ENCODE results near the gene PSMC1. TPM values are rescaled to one million over a fixed set of nuclear protein-coding genes. Genes with fewer than 3 reads are reported as not detected.

Gene PSMC1
- total RNA-seq, 1 experiment from 2014 or later: 132 TPM

DNA sequence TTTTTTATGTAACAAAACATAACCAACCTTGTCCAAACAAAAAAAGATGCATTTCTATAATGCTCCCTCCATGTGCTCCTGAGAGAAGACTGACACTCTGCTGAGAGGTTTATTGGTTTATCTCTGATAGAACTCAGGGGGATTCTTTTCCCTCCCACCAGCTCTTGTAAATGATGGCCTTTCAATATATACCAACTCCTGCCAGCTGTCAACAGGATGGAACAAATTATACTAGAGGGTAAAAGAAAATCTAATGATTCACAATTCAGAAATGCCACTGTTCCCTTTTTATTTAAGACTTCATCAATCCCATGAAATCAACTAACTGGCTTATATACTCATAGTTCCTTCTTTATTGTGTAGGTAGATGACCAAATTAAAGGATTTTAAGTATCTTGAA is 25.4 kb downstream of the PSMC1 start:
- H3K4me2 ChIP-seq (ENCODE audit: low read length): no peak overlapping the region
- intact Hi-C loops (cut with micrococcal nuclease): no loop called here
- no peaks in the 10 kb centered on the region for H3K27me3 ChIP-seq (ENCODE audit: insufficient read depth, low read length)
- H3K9ac ChIP-seq (ENCODE audit: low read length): no peak overlapping the region
- no peaks in the 10 kb centered on the region for H4K20me1 ChIP-seq (ENCODE audit: insufficient read depth)
- no peaks in the 10 kb centered on the region for H3K9me3 ChIP-seq (ENCODE audit: control insufficient read depth in 1 of 2, insufficient read depth in 1 of 2, low read depth in 1 of 2, low read length in 2 of 2)
- H3K79me2 ChIP-seq (ENCODE audit: insufficient read depth, low read length): no peaks in the 10 kb centered on the region
- DNase-seq (ENCODE audit: low read depth, low spot score): no peak
- TF ChIP-seq SP1 (IDR thresholded peaks at IDR 0.05; ENCODE audit: low read depth): no peak
- no peak for TF ChIP-seq FOSL1 (IDR thresholded peaks at IDR 0.05; ENCODE audit: low read depth)
- no peak for TF ChIP-seq ELF1 (IDR thresholded peaks at IDR 0.05; ENCODE audit: borderline replicate concordance, low read depth)
- TF ChIP-seq RAD21 (IDR thresholded peaks at IDR 0.05; ENCODE audit: low read depth): no peak
- no peak for TF ChIP-seq CBX3 (IDR thresholded peaks at IDR 0.05; ENCODE audit: low read depth)
- TF ChIP-seq, protein P1, sequence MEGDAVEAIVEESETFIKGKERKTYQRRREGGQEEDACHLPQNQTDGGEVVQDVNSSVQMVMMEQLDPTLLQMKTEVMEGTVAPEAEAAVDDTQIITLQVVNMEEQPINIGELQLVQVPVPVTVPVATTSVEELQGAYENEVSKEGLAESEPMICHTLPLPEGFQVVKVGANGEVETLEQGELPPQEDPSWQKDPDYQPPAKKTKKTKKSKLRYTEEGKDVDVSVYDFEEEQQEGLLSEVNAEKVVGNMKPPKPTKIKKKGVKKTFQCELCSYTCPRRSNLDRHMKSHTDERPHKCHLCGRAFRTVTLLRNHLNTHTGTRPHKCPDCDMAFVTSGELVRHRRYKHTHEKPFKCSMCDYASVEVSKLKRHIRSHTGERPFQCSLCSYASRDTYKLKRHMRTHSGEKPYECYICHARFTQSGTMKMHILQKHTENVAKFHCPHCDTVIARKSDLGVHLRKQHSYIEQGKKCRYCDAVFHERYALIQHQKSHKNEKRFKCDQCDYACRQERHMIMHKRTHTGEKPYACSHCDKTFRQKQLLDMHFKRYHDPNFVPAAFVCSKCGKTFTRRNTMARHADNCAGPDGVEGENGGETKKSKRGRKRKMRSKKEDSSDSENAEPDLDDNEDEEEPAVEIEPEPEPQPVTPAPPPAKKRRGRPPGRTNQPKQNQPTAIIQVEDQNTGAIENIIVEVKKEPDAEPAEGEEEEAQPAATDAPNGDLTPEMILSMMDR (IDR thresholded peaks at IDR 0.05 in 2 of 3, conservative IDR thresholded peaks at IDR 0.05 in 1 of 3; ENCODE audit: borderline replicate concordance in 1 of 3, insufficient read depth in 1 of 3, low read depth in 2 of 3, low read length in 2 of 3): no peak
- TF ChIP-seq, protein P2, sequence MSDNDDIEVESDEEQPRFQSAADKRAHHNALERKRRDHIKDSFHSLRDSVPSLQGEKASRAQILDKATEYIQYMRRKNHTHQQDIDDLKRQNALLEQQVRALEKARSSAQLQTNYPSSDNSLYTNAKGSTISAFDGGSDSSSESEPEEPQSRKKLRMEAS (IDR thresholded peaks at IDR 0.05): no peak
- TF ChIP-seq POLR2AphosphoS5 (IDR thresholded peaks at IDR 0.05; ENCODE audit: low read depth, low read length): no peak
- no peak for TF ChIP-seq ZNF274 (IDR thresholded peaks at IDR 0.05; ENCODE audit: low read depth, low read length)
- no peak for TF ChIP-seq SRF (IDR thresholded peaks at IDR 0.05; ENCODE audit: low read depth)
- no peak for TF ChIP-seq JUND (IDR thresholded peaks at IDR 0.05)
- TF ChIP-seq, protein P3, sequence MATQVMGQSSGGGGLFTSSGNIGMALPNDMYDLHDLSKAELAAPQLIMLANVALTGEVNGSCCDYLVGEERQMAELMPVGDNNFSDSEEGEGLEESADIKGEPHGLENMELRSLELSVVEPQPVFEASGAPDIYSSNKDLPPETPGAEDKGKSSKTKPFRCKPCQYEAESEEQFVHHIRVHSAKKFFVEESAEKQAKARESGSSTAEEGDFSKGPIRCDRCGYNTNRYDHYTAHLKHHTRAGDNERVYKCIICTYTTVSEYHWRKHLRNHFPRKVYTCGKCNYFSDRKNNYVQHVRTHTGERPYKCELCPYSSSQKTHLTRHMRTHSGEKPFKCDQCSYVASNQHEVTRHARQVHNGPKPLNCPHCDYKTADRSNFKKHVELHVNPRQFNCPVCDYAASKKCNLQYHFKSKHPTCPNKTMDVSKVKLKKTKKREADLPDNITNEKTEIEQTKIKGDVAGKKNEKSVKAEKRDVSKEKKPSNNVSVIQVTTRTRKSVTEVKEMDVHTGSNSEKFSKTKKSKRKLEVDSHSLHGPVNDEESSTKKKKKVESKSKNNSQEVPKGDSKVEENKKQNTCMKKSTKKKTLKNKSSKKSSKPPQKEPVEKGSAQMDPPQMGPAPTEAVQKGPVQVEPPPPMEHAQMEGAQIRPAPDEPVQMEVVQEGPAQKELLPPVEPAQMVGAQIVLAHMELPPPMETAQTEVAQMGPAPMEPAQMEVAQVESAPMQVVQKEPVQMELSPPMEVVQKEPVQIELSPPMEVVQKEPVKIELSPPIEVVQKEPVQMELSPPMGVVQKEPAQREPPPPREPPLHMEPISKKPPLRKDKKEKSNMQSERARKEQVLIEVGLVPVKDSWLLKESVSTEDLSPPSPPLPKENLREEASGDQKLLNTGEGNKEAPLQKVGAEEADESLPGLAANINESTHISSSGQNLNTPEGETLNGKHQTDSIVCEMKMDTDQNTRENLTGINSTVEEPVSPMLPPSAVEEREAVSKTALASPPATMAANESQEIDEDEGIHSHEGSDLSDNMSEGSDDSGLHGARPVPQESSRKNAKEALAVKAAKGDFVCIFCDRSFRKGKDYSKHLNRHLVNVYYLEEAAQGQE (IDR thresholded peaks at IDR 0.05; ENCODE audit: low read depth): no peak
- no peak for TF ChIP-seq ZFX (IDR thresholded peaks at IDR 0.05)
- TF ChIP-seq, protein P4, sequence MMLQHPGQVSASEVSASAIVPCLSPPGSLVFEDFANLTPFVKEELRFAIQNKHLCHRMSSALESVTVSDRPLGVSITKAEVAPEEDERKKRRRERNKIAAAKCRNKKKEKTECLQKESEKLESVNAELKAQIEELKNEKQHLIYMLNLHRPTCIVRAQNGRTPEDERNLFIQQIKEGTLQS (IDR thresholded peaks at IDR 0.05): no peak
- no peak for TF ChIP-seq CEBPB (IDR thresholded peaks at IDR 0.05; ENCODE audit: low read depth)
- no peak for TF ChIP-seq EGR1 (IDR thresholded peaks at IDR 0.05; ENCODE audit: low read depth)
- no peak for TF ChIP-seq EZH2phosphoT487 (IDR thresholded peaks at IDR 0.05; ENCODE audit: borderline replicate concordance)
- no peak for TF ChIP-seq EZH2 (IDR thresholded peaks at IDR 0.05)
- TF ChIP-seq POLR2A (IDR thresholded peaks at IDR 0.05; ENCODE audit: borderline replicate concordance, extremely low read depth, insufficient read depth, insufficient read length): no peak
- TF ChIP-seq SIN3A (IDR thresholded peaks at IDR 0.05; ENCODE audit: low read depth): no peak
- H3K4me3 ChIP-seq (replicated peaks in 1 of 2; ENCODE audit: low read depth in 1 of 2, low read length in 2 of 2): no peak overlapping the region
- no TSS peak for BruUV-seq (replicated peaks)
- ChIA-PET POLR2A (no interaction called here), RAD21 (ENCODE audit: low non-redundant PET in 1 of 2, low total read pairs in 2 of 2, uncharacterized antibody in 2 of 2, unreplicated experiment in 2 of 2) (interaction anchor here in 1 of 2 experiments (1.1 kb wide), 1 partner anchor 25 kb away, joined by 3 read pairs; the partner anchor contains the start of gene PSMC1), CTCF (no interaction called here)
- H3K4me1 ChIP-seq (ENCODE audit: control insufficient read depth in 1 of 2, insufficient read depth in 2 of 2, low read length in 2 of 2): peaks cover 0 to 9% of the 10 kb centered on the region in 2 experiments; a peak in 2 of 4 replicates
- H3K36me3 ChIP-seq (ENCODE audit: control insufficient read depth in 1 of 2, insufficient read depth in 2 of 2, low read length in 2 of 2): peaks cover 4 to 7% of the 10 kb centered on the region in 2 experiments; a peak in 3 of 4 replicates
- no peak overlapping the region for H2AFZ ChIP-seq (ENCODE audit: low read depth, low read length, poor library complexity, severe bottlenecking)
- ATAC-seq: no peak
- H3K27ac ChIP-seq (ENCODE audit: low read depth, low read length): no peak overlapping the region
- H3K9me2 ChIP-seq (ENCODE audit: insufficient read depth): no peaks in the 10 kb centered on the region
